ENCODE measurements around the gene LYRM2.

DNA sequence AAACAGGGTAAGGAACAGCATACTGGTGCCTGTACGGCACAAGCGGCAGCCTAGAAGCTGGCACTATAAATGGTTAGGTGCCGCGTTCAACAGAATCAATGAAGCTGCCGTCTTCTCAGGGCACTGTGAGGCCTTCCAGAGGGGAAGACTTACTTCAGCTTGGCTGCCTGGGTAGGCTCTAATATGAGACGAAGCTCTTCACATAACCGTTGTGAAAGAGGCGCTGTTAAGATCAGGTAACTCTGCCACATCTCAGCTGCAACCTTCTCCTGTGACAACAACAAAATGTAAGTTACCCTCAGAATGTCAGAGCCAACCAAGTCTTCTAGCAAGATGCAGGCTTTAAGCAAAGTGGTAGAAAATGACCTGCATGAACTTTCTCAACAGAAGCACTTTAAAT lies 12.0 kb upstream of the LYRM2 start:
- TF ChIP-seq, protein P1, sequence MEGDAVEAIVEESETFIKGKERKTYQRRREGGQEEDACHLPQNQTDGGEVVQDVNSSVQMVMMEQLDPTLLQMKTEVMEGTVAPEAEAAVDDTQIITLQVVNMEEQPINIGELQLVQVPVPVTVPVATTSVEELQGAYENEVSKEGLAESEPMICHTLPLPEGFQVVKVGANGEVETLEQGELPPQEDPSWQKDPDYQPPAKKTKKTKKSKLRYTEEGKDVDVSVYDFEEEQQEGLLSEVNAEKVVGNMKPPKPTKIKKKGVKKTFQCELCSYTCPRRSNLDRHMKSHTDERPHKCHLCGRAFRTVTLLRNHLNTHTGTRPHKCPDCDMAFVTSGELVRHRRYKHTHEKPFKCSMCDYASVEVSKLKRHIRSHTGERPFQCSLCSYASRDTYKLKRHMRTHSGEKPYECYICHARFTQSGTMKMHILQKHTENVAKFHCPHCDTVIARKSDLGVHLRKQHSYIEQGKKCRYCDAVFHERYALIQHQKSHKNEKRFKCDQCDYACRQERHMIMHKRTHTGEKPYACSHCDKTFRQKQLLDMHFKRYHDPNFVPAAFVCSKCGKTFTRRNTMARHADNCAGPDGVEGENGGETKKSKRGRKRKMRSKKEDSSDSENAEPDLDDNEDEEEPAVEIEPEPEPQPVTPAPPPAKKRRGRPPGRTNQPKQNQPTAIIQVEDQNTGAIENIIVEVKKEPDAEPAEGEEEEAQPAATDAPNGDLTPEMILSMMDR (IDR thresholded peaks at IDR 0.05; ENCODE audit: low read depth, low read length): no peak
- TF ChIP-seq EZH2phosphoT487 (IDR thresholded peaks at IDR 0.05; ENCODE audit: low read depth): no peak
